Measurements from ENCODE around the gene FAM234B.

GRCh38 chr12:13000925-13001774, 43.0 kb upstream of the FAM234B start:
- peak in 3 of 5 experiments; percentile 14 to 45 (median 44) for TF ChIP-seq CTCF (IDR thresholded peaks at IDR 0.05 in 4 of 5, conservative IDR thresholded peaks at IDR 0.05 in 1 of 5)
- no peak for TF ChIP-seq POLR2A (IDR thresholded peaks at IDR 0.05)
